Measurements from ENCODE around the gene RNU6-1.

Gene RNU6-1

DNA sequence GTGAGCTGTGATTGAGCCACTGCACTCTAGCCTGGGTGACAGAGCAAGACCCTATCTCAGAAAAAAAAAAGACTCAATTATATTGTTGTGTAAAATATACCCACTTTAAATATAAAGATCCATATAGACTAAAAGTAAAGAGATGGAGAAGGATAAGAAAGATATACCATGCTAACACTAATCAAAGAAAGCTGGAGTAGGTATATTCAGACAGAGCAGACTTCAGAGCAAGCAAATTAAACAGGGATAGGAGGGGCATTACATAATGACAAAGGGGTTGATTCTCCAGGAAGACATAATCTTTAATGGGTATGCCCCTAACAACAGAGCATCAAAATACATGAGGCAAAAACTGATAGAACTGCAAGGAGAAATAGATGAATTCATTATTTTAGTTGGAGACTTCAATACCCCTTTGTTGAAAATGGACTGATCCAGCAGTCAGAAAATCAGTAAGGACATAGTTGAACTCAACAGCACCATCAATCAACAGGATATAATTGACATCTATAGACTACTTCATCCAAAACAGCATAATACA, 31.1 kb upstream of the RNU6-1 start:
- no peak overlapping the region for H3K4me3 ChIP-seq (ENCODE audit: low read depth, low read length)
- TF ChIP-seq, protein P1, sequence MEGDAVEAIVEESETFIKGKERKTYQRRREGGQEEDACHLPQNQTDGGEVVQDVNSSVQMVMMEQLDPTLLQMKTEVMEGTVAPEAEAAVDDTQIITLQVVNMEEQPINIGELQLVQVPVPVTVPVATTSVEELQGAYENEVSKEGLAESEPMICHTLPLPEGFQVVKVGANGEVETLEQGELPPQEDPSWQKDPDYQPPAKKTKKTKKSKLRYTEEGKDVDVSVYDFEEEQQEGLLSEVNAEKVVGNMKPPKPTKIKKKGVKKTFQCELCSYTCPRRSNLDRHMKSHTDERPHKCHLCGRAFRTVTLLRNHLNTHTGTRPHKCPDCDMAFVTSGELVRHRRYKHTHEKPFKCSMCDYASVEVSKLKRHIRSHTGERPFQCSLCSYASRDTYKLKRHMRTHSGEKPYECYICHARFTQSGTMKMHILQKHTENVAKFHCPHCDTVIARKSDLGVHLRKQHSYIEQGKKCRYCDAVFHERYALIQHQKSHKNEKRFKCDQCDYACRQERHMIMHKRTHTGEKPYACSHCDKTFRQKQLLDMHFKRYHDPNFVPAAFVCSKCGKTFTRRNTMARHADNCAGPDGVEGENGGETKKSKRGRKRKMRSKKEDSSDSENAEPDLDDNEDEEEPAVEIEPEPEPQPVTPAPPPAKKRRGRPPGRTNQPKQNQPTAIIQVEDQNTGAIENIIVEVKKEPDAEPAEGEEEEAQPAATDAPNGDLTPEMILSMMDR (IDR thresholded peaks at IDR 0.05; ENCODE audit: low read depth, low read length, missing control alignments) = no peak

DNA sequence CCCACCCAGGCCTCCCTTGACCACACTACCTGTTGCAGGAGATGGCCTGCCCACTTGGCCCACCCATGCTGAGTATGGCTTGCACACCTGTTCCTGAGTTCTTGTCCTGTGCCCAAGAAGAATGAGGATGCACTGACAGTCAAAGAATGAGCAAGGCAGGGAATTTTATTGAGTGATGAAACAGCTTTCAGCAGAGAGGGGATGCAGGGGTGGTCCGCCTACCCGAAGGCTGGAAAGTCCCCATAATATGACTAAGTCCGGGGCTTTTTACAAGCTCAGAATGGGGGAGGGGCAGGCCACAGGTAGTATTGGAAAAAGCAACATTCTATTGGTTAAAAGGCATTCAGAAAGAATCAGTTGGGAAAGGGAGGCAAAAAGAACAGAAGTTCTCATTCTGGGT, 29.9 kb upstream of the RNU6-1 start:
- no peak for DNase-seq (ENCODE audit: low read depth)
- H3K4me3 ChIP-seq (ENCODE audit: low read depth, low read length) = no peak overlapping the region
- TF ChIP-seq, protein P1 (IDR thresholded peaks at IDR 0.05; ENCODE audit: low read depth, low read length, missing control alignments) = no peak

More for the DNA sequence above, 31.1 kb upstream of the RNU6-1 start:
- DNase-seq (ENCODE audit: low read depth) = no peak

DNA sequence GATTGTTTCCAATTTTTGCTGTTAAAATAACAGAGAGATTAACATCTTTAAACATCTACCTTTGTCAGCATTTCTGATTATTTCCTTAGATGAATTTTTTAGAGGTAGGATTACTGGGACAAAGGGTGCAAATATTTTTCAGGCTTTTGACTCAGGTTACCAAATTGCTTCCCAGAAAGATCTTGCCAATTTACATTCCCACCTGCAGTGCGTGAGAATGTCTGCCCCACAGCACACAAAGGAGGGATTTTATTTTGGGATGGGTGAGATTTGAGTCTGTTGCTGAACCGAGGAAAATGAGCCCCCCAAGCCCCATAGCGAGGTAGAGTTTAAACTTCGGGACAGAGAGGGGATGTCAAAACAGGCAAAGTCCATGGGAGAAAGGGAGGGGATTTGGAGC, 25.9 kb upstream of the RNU6-1 start:
- no peak overlapping the region for H3K4me3 ChIP-seq (ENCODE audit: low read depth, low read length)
- no peak for DNase-seq (ENCODE audit: low read depth)
- TF ChIP-seq, protein P1 (IDR thresholded peaks at IDR 0.05; ENCODE audit: low read depth, low read length, missing control alignments) = no peak

DNA sequence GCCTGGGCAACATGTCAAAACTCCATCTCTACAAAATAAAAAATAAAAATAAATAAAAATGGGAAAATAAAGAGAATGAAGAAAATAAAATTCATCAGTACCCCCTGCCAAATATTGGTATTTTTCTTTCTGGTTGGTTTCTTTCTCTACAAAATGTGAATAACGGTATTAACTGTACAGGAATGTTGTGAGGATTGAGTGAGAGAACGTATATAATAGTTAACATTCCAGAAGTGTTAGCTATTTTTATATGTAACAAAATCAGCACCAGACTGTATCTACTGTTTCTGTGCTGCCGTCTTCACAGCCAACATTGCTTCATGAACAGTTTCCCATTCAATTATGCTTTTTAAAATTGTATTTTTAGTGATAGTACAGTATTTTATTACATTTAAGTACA, 25.5 kb upstream of the RNU6-1 start:
- no peak for DNase-seq (ENCODE audit: low read depth)
- TF ChIP-seq, protein P1 (IDR thresholded peaks at IDR 0.05; ENCODE audit: low read depth, low read length, missing control alignments) = no peak
- no peak overlapping the region for H3K4me3 ChIP-seq (ENCODE audit: low read depth, low read length)

DNA sequence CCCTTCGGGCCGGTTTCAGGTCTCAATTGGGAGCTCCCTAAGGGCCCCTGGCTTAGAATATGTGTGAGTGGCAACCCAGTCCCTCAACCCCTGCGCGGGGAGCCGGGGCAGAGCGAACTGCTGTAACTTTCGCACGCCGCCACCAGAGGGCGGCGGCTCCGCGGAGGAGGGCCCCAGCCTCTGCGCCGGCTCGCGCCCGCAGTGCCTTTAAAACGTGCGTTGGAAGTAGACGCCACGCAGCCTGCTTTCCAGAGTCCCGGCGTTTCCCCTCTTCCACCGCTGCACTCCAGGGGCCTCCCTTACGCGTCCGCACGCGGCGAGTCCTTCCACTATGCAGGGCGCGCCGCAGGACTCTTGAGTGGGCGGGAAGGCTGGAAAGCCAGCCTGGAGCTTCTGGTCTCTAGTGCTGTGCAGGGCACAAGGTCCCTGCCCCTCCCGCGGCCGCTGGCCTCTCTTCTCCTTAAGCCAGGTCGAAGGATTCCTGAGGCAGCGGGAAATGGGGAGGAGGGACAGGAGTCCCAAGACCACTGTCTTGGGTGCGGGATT, 23.7 kb upstream of the RNU6-1 start:
- no peak for DNase-seq (ENCODE audit: low read depth)
- TF ChIP-seq, protein P1 (IDR thresholded peaks at IDR 0.05; ENCODE audit: low read depth, low read length, missing control alignments) = peak; percentile 95
- H3K4me3 ChIP-seq (ENCODE audit: low read depth, low read length) = peak overlapping the region; percentile 59

DNA sequence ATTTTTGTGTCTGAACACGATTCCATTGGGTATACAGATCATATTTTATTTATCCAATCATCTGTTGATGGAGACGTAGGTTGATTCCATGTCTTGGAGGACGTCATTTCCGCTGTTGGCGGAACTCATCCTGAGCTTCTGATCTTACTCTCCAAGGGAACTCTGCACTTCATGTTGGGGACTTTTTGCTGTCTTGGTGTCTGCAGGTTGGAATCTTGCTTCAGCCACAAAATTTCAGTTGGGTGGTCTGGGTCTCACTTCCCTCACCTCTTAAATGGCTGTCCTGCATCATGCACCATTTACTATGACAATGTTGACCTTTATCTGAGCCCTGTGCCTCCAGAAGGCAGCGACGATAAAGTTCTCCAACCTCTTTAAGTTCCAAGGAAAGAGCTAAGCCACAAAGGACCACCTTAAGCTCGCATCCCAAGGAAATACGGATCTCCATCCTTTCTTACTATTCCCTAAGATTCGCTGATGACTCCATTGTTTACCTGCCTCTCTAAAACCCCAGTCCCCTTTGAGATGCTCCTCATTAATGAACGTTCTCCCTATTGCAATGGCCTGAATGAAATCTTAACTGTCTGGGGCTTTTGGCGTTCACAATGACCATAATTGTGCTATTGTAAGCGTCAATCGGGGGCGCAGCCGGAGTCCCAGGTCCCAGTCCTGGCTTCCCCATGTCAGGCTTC, 23.1 kb upstream of the RNU6-1 start:
- TF ChIP-seq, protein P1 (IDR thresholded peaks at IDR 0.05; ENCODE audit: low read depth, low read length, missing control alignments) = no peak
- peak overlapping the region; percentile 59 for H3K4me3 ChIP-seq (ENCODE audit: low read depth, low read length)
- peak; percentile 81 for DNase-seq (ENCODE audit: low read depth)

Data from GM12864 (cell line).